ENCODE measurements around the gene GNB1L. TPM values are rescaled to one million over a fixed set of nuclear protein-coding genes. Genes with fewer than 3 reads are reported as not detected.

The GNB1L gene
- total and polyA plus RNA-seq, 9 of the 15 experiments (the other 6 are each of a cell fraction or from before 2014, with no cell fraction given) = 0.56 to 50.5 (median 10.2) TPM

- TF ChIP-seq NFATC3 (IDR thresholded peaks at IDR 0.05) = peak; percentile 89; the same call in 1 of the 2 replicates
- peak; percentile 69 to 75; a peak in 2 of 4 replicates for TF ChIP-seq SIN3A (IDR thresholded peaks at IDR 0.05; ENCODE audit: borderline replicate concordance in 2 of 2, control insufficient read depth in 1 of 2, low read depth in 2 of 2, low read length in 2 of 2)
- peak; percentile 62 for TF ChIP-seq ZNF324 (CRISPR knock-in tag; IDR thresholded peaks at IDR 0.05)
- TF ChIP-seq CBX3 (IDR thresholded peaks at IDR 0.05; ENCODE audit: borderline replicate concordance in 1 of 2, low read length in 2 of 2) = peak; percentile 63 to 78
- TF ChIP-seq ZBTB2 (IDR thresholded peaks at IDR 0.05) = peak; percentile 93
- no peak for TF ChIP-seq ZNF740 (CRISPR knock-in tag; IDR thresholded peaks at IDR 0.05)
- TF ChIP-seq ZNF740 (tag; IDR thresholded peaks at IDR 0.05) = peak in 1 of 2 experiments; percentile 64; a peak in 1 of 4 replicates
- TF ChIP-seq KDM1A (IDR thresholded peaks at IDR 0.05) = peak in 1 of 2 experiments; percentile 98; a peak in 3 of 4 replicates
- peak; percentile 74; the same call in 1 of the 2 replicates for TF ChIP-seq NR2F6 (CRISPR knock-in tag; IDR thresholded peaks at IDR 0.05)
- no peak for TF ChIP-seq ZNF668 (CRISPR knock-in tag; IDR thresholded peaks at IDR 0.05)
- no peak; the same call in 1 of the 2 replicates for TF ChIP-seq ZNF592 (IDR thresholded peaks at IDR 0.05)
- no peak for TF ChIP-seq TSHZ1 (CRISPR knock-in tag; IDR thresholded peaks at IDR 0.05)
- no peak for TF ChIP-seq E2F4 (CRISPR knock-in tag; IDR thresholded peaks at IDR 0.05; ENCODE audit: low read depth)
- TF ChIP-seq TAF7 (tag; IDR thresholded peaks at IDR 0.05) = no peak
These were observed 36.9 kb upstream of the GNB1L start (continued) for GRCh38 chr22:19891317-19892256.
